ENCODE results near the gene RNF144A. TPM values are rescaled to one million over a fixed set of nuclear protein-coding genes. Genes with fewer than 3 reads are reported as not detected.

RNF144A gene
- total and polyA plus RNA-seq, 2 donors (not counting 1 experiment from before 2014, with no cell fraction given), result 1.2 to 1.6 TPM

DNA sequence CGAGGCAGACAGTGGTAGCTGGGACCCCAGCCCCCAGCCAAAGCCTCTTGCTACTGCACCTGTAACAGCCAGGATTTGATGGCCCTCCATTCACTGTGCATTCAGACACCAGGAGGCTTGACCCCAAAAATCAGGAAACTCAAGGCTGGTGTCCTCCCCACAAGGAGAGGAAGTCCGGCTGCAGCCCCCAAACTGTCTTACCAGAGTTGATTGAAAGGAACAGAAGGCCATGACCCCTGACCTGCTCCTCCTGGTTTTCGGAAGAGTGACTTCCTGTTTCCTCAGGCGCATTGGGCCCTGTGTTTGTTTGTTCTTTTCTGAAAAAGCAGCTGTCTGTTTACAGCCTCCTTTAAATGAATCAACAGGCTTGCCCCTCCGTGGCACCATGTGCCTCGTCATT is 111.6 kb downstream of the RNF144A start:
- Histone ChIP-seq H3K27me3 (replicated peaks in 1 of 4; ENCODE audit: control extremely low read depth in 1 of 4, control insufficient read depth in 3 of 4, insufficient read depth in 4 of 4, low read length in 3 of 4) (no peaks in the 10 kb centered on the region), H3K9me3 (ENCODE audit: control extremely low read depth in 1 of 3, control insufficient read depth in 2 of 3, insufficient read depth in 1 of 3, low read length in 2 of 3) (no peaks in the 10 kb centered on the region), H3K79me2 (ENCODE audit: control insufficient read depth, insufficient read depth, low read length) (no peaks in the 10 kb centered on the region), H3K36me3 (replicated peaks in 1 of 2; ENCODE audit: control extremely low read depth in 1 of 2, control insufficient read depth in 1 of 2, extremely low read depth in 1 of 2, insufficient read depth in 2 of 2, low read length in 1 of 2) (no peaks in the 10 kb centered on the region), H3K27ac (ENCODE audit: low read length in 2 of 2) (no peak overlapping the region), H2AFZ (ENCODE audit: insufficient read depth, low read depth, low read length, poor library complexity, severe bottlenecking) (no peak overlapping the region), H4K20me1 (ENCODE audit: control insufficient read depth, insufficient read depth, low read length, poor library complexity, severe bottlenecking) (no peaks in the 10 kb centered on the region), H3K4me1 (ENCODE audit: control insufficient read depth in 2 of 2, insufficient read depth in 2 of 2, low read length in 2 of 2) (no peaks in the 10 kb centered on the region), H3K9ac (ENCODE audit: low read length) (no peak overlapping the region), H3K4me3 (ENCODE audit: control extremely low read depth in 1 of 5, extremely low read depth in 1 of 5, insufficient read depth in 1 of 5, low read depth in 2 of 5, low read length in 4 of 5) (no peak overlapping the region), H3K4me2 (replicated peaks; ENCODE audit: low read depth, low read length, poor library complexity, severe bottlenecking) (no peak overlapping the region)
- TF ChIP-seq, protein P1, sequence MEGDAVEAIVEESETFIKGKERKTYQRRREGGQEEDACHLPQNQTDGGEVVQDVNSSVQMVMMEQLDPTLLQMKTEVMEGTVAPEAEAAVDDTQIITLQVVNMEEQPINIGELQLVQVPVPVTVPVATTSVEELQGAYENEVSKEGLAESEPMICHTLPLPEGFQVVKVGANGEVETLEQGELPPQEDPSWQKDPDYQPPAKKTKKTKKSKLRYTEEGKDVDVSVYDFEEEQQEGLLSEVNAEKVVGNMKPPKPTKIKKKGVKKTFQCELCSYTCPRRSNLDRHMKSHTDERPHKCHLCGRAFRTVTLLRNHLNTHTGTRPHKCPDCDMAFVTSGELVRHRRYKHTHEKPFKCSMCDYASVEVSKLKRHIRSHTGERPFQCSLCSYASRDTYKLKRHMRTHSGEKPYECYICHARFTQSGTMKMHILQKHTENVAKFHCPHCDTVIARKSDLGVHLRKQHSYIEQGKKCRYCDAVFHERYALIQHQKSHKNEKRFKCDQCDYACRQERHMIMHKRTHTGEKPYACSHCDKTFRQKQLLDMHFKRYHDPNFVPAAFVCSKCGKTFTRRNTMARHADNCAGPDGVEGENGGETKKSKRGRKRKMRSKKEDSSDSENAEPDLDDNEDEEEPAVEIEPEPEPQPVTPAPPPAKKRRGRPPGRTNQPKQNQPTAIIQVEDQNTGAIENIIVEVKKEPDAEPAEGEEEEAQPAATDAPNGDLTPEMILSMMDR (IDR thresholded peaks at IDR 0.05), result no peak
- TF ChIP-seq EZH2 (IDR thresholded peaks at IDR 0.05; ENCODE audit: borderline replicate concordance, insufficient read depth, low read depth, low read length, poor library complexity, severe bottlenecking), result no peak
- no peaks in the 10 kb centered on the region for H3K9me3 Mint-ChIP-seq (ENCODE audit: insufficient read depth)
- WGBS (ENCODE audit: insufficient coverage), result 92% methylated on average over 4 of the region's 6 CpGs
- no peaks in the 10 kb centered on the region for H3K4me1 Mint-ChIP-seq
- H3K4me3 Mint-ChIP-seq, result no peak overlapping the region
- ATAC-seq (ENCODE audit: low read depth) (no peak), DNase-seq (no peak)
- POLR2A ChIA-PET, result no interaction called here
- intact Hi-C loops (cut with micrococcal nuclease), result no loop called here
- H3K27ac Mint-ChIP-seq, result no peak overlapping the region
- CTCF ChIA-PET, result no interaction called here
- no peaks in the 10 kb centered on the region for H3K27me3 Mint-ChIP-seq

DNA sequence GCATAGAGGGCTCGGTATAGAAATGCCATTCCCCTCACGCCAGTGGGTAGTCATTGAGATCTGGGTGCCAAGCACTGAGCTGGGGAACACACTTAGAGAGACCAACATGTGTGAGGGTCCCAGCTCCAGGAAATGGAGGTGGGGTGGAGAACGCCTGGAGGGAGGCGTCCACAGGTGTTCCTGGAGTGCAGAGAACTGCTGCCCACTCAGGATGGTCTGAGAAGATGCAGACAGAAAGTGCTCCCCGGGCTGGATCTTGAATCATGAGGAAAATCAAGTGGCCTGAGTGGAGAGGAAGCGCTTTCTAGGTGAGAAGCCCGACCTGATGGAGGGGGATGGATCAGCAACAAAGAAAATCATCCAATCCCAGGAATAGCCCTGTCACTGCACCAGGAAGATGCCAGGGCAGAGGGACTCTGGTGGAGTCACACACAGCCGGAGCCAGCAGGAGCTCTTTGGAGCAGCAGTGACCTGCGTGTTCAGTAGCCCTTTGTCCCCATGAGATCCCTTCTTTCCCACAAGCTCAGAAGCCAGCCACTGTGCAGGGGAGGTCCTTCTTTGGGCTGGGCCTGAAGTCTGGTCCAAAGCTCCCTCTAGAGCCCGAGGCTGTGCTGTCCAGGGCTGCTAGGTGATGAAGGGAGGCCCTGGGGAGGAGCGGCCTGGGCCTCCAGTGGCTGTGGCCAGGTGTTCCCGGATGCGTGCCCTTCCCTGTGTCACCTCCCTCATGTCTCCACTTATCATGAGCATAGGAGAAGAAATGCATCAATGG is 112.3 kb downstream of the RNF144A start:
- H2AFZ ChIP-seq (ENCODE audit: insufficient read depth, low read depth, low read length, poor library complexity, severe bottlenecking), result no peak overlapping the region
- TF ChIP-seq, protein P1 (IDR thresholded peaks at IDR 0.05), result no peak
- no peak for TF ChIP-seq EZH2 (IDR thresholded peaks at IDR 0.05; ENCODE audit: borderline replicate concordance, insufficient read depth, low read depth, low read length, poor library complexity, severe bottlenecking)
- Mint-ChIP-seq H3K4me3 (no peak overlapping the region), H3K4me1 (no peaks in the 10 kb centered on the region), H3K27me3 (no peaks in the 10 kb centered on the region), H3K9me3 (ENCODE audit: insufficient read depth) (no peaks in the 10 kb centered on the region), H3K27ac (no peak overlapping the region)
- no peak overlapping the region for H3K27ac ChIP-seq (ENCODE audit: low read length in 2 of 2)
- no peaks in the 10 kb centered on the region for H3K79me2 ChIP-seq (ENCODE audit: control insufficient read depth, insufficient read depth, low read length)
- H3K9me3 ChIP-seq (ENCODE audit: control extremely low read depth in 1 of 3, control insufficient read depth in 2 of 3, insufficient read depth in 1 of 3, low read length in 2 of 3), result no peaks in the 10 kb centered on the region
- H3K36me3 ChIP-seq (replicated peaks in 1 of 2; ENCODE audit: control extremely low read depth in 1 of 2, control insufficient read depth in 1 of 2, extremely low read depth in 1 of 2, insufficient read depth in 2 of 2, low read length in 1 of 2), result no peaks in the 10 kb centered on the region
- no peak for ATAC-seq (ENCODE audit: low read depth)
- H4K20me1 ChIP-seq (ENCODE audit: control insufficient read depth, insufficient read depth, low read length, poor library complexity, severe bottlenecking), result no peaks in the 10 kb centered on the region
- POLR2A ChIA-PET, result no interaction called here
- no peak overlapping the region for H3K9ac ChIP-seq (ENCODE audit: low read length)
- WGBS (ENCODE audit: insufficient coverage), result 94% methylated on average over 13 of the region's 13 CpGs
- CTCF ChIA-PET, result no interaction called here
- no peak overlapping the region for H3K4me2 ChIP-seq (replicated peaks; ENCODE audit: low read depth, low read length, poor library complexity, severe bottlenecking)
- no peak overlapping the region for H3K4me3 ChIP-seq (ENCODE audit: control extremely low read depth in 1 of 5, extremely low read depth in 1 of 5, insufficient read depth in 1 of 5, low read depth in 2 of 5, low read length in 4 of 5)
- intact Hi-C loops (cut with micrococcal nuclease), result no loop called here
- no peak for DNase-seq
- no peaks in the 10 kb centered on the region for H3K4me1 ChIP-seq (ENCODE audit: control insufficient read depth in 2 of 2, insufficient read depth in 2 of 2, low read length in 2 of 2)
- no peaks in the 10 kb centered on the region for H3K27me3 ChIP-seq (replicated peaks in 1 of 4; ENCODE audit: control extremely low read depth in 1 of 4, control insufficient read depth in 3 of 4, insufficient read depth in 4 of 4, low read length in 3 of 4)
